ENCODE results near the gene CYB561. TPM values are rescaled to one million over a fixed set of nuclear protein-coding genes. Genes with fewer than 3 reads are reported as not detected.

The CYB561 gene
- total RNA-seq, 1 donor from 2014 or later = 3.3 TPM

DNA sequence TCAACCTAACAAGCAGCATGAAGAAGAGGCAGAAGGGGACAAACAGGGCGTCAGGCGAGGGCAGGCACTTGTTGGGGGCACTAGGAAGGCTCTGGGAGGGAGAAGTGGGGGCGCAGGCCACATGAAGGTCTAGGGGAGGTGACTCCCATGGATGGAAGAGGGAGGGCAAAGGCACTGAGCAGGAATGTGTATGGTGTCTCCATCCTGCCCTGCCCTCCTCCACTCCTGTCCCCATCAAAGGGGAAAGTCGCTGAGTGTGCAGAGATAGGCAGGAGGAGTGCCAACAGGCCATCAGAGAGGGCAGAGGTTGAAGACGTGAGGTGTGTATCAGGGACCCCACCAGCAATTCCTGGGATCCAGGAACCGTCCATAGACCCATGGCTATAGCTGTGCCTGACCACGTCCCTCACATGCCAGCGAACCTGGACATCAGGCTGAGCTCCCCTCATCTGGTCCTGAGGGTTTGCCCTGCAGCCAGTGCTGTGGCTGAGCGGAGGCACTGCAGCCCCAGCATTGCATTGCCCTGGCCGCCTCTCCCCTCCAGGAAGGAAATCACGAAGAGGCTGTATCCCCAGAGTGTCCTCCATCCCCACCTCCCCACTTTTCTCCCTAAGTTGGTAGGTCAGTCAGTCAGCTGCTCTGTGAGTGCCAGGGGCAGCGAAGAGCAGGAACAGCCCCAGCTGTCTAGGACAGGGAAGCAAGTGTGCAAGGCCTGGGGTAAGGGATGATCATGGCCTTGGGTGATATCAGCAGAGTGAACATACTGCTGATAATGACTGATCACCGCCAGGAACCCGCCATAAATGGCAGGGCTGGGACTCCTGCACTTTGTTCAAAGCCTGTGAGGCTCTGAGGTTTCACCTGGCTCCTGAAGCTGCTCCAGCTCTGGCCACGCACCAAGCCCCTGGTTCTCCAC, 6.2 kb upstream of the CYB561 start:
- intact Hi-C loops (cut with micrococcal nuclease) = no loop called here

DNA sequence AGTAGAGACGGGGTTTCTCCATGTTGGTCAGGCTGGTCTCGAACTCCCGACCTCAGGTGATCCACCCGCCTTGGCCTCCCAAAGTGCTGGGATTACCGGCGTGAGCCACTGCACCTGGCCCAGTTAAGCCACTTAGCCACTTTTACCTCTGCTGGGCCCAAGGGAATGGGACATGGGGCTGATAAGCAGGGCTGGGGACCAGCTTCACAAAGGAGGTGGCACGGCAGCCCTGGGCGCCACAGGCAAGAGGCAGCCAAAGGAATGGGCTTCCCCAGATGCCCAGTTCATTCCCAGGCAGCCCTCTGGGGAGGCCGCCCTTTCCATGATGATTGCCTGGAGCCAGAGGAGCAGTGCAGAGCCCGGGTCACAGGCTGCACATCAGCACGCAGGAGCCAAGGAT, 5.0 kb upstream of the CYB561 start:
- intact Hi-C loops (cut with micrococcal nuclease) = no loop called here

GRCh38 chr17:63450551-63450950, 4.4 kb upstream of the CYB561 start:
- intact Hi-C loops (cut with micrococcal nuclease) = no loop called here

- intact Hi-C loops (cut with micrococcal nuclease) = loop anchor here (5.0 kb wide), 1 partner anchor 1586 kb away; the partner anchor contains the start of gene BRIP1
These were observed 2.5 kb upstream of the CYB561 start for GRCh38 chr17:63448655-63449054.

DNA sequence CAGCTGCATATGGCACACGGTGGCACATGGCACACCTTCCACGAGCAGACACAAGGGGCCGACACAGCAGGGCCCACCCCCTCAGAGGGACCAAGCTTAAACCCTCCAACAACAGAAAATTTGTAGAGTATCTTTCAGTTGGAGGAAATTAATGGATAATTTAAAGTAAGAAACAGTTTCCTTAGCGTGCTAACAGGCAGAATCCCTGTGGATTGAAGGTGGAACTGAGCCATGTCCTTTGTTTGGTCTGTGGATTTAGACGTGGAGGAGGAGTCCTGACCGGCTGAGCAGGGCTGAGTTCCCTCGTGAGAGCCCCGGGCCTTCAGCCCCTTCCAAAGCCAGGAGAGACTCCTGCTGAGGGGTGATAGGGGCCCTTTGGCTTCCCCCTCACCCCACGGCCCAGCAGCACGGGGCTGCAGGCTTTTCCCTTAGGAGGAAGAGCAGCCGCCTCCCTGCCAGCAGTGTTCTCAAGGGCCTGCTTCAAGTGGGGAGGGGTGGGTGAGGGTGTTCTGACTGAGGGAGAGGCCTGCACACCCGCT, 1.4 kb upstream of the CYB561 start:
- intact Hi-C loops (cut with micrococcal nuclease) = loop anchor here (2.0 to 5.0 kb wide), 2 partner anchors 103 to 1585 kb away; partner anchors contain the start of genes BRIP1 and DCAF7

- intact Hi-C loops (cut with micrococcal nuclease) = loop anchor here (2.0 to 5.0 kb wide), 2 partner anchors 104 to 1585 kb away; partner anchors contain the start of genes BRIP1 and DCAF7
These were observed 806 bp upstream of the CYB561 start for GRCh38 chr17:63446753-63447470.

- intact Hi-C loops (cut with micrococcal nuclease) = loop anchor here (5.0 kb wide), 1 partner anchor 1583 kb away; the partner anchor contains the start of gene BRIP1
These were observed 544 bp downstream of the CYB561 start for GRCh38 chr17:63445571-63445953.

- intact Hi-C loops (cut with micrococcal nuclease) = loop anchor here (5.0 kb wide), 1 partner anchor 1583 kb away; the partner anchor contains the start of gene BRIP1
These were observed 1.0 kb downstream of the CYB561 start for GRCh38 chr17:63445065-63445464.

GRCh38 chr17:63444457-63444856, 1.6 kb downstream of the CYB561 start:
- intact Hi-C loops (cut with micrococcal nuclease) = no loop called here

- intact Hi-C loops (cut with micrococcal nuclease) = no loop called here
These were observed 3.1 kb downstream of the CYB561 start for GRCh38 chr17:63443053-63443452.

DNA sequence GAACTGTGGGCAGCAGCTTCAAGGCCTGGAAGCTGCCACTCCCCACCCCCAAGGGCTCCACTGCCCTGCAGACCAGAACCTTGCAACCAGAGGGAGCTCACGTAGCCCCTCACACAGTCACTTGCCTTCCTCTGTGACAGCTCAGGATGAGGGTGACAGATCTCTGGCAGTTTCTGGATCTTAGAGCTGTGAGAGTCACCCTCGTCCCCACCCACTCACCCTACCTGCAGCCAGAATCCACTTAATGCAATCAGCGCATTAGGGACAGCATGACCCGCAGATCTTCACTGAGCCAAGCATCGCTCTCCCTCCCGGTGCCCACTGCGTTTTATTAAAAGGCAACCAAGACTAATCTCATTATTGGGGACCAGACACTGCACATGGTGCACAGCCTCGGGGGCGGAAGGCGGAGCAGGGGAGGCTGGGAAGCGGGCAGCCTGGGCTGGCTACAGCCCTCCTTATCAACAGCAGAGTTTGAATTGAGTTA, 3.5 kb downstream of the CYB561 start:
- intact Hi-C loops (cut with micrococcal nuclease) = no loop called here

- intact Hi-C loops (cut with micrococcal nuclease) = no loop called here
These were observed 4.0 kb downstream of the CYB561 start for GRCh38 chr17:63442074-63442473.

- intact Hi-C loops (cut with micrococcal nuclease) = no loop called here
These were observed 4.5 kb downstream of the CYB561 start for GRCh38 chr17:63441654-63442053.

- intact Hi-C loops (cut with micrococcal nuclease) = no loop called here
These were observed 5.3 kb downstream of the CYB561 start for GRCh38 chr17:63440770-63441335.

DNA sequence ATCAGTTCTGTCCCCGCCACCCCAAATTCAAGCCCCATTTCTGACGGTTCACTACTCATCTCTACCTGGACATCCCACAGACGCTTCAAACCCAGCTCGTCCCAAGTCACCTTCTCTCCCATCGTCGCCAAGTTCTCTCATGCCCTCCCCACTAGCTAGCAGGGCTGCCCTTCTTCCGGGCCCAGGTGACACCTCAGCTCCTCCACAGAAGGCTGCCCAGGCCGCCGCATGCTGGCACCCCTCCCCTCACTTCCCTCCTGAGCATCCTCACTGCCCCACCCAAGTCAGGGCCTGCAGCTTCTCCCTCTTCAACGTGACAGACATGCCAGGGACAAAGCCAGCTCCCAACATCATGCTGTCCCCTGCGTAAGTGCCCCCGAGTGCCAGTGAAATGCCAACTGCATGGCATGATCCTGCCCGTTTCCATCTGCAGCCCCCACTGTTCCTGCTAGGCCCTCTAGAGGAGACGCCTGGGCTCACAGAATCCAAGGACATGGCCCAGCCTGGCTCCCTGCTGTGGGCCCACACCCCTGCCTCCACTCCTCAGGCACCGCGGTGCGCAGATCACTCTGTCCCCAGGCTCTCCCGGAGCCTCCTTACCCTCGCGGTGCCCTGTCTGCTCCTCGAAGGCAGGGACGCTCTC, 5.9 kb downstream of the CYB561 start:
- intact Hi-C loops (cut with micrococcal nuclease) = no loop called here

DNA sequence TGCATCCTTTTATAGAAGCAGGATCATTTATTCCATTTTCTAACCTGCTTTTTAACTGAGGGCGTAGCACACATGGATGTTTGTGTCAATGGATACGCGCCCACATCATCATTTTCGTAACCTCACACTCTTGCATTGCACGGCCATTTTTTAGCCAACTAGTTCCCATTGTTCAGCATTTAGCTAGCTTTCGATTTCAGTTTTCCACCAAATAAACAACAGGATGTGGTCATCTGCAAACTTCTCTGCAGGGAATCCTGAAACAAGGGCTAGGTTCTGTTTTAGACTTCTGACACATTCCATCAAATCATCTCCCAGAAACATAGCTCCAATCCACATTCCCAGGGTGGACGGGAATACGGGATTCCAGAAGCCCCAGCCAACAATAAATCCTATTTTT, 6.4 kb downstream of the CYB561 start:
- intact Hi-C loops (cut with micrococcal nuclease) = loop anchor here (5.0 kb wide), 1 partner anchor 258 kb away; no protein-coding TSS in a partner anchor

DNA sequence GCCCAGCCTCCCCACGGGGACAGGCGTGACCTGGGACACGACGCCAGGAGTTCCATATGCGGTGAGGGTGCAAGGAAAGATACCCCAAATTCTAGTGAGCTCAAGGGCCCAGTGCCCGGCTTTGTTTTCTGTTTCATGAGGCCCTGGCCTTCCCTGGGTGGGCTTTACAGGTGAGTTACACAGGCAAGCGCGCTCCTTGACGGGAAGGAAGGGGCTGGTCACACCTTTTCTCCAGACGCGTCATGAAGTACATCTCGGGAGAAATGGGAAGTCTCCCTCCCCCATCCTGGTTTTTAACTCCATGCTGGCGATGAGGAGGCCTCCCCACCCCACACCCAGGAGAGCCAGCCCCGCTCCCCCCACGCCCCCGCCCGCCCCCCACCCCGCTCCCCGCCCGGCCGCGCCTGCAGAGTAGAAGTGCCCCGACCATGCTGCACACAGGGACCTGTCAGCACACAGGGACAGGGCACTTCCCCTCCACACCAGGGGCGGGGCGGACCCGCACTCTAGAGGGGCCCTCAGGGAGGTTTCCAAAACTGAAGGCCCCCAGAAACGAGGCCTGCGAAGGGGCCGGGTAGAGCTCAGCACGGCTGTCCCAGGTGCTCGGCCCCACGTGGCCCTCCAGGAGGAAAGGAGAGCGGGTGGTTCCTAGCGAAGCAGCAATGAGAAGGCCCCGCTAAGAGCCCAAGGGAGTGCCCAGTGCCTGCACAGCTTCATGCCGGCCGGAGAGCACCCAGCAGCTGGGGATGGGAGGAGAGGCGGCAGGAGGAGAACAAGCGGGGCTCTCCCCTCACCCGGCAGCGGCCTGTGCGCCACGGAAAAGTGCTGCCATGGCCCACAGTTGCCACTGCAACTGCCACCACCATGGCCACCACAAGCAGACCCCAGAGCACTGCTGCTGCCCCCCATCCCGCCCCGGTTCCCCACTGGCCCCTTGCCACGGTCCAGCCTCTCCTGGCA, 7.7 kb downstream of the CYB561 start:
- intact Hi-C loops (cut with micrococcal nuclease) = loop anchor here (5.0 kb wide), 1 partner anchor 259 kb away; no protein-coding TSS in a partner anchor

GRCh38 chr17:63437287-63438091, 8.6 kb downstream of the CYB561 start:
- intact Hi-C loops (cut with micrococcal nuclease) = loop anchor here (5.0 kb wide), 1 partner anchor 260 kb away; no protein-coding TSS in a partner anchor
